Heart right ventricle (tissue), 16 donors: ENCODE measurements around the gene SLC29A1. TPM values are rescaled to one million over a fixed set of nuclear protein-coding genes. Genes with fewer than 3 reads are reported as not detected.
A peak's percentile ranks its signal among the peaks of the same experiment; 100 is the strongest.

Experiments
- ATAC-seq, 8 donors: fragments of 200-7000 bp; cut with Tn5 transposase; one replicate each; pipeline ENCODE4 v1.9.1; 2020; ENCODE audit warnings: mild to moderate bottlenecking in 8 of 8, moderate library complexity in 8 of 8, moderate number of reproducible peaks in 1 of 8
- DNase-seq, 2 donors: peaks; one replicate each; pipeline ENCODE4 v3.0.0-alpha.2; 2020
- H3K27ac ChIP-seq, 10 donors: fragments of 200-600 bp; sonication (generic) in 2 of 10; one replicate each; pipeline versions ENCODE4 v1.5.0 to v1.8.0; 2020 to 2022; ENCODE audit warnings: mild to moderate bottlenecking in 3 of 10
- H3K27me3 ChIP-seq, 7 donors: fragments of 200-600 bp; one replicate each; pipeline ENCODE4 v1.8.0; 2021 to 2022; ENCODE audit warnings: mild to moderate bottlenecking in 2 of 7
- H3K36me3 ChIP-seq, 9 donors: fragments of 200-600 bp; sonication (generic) in 1 of 9; one replicate each; pipeline versions ENCODE4 v1.5.0 to v1.8.0; 2020 to 2022; ENCODE audit warnings: mild to moderate bottlenecking in 2 of 9
- H3K4me1 ChIP-seq, 9 donors: fragments of 200-600 bp; sonication (generic) in 1 of 9; one replicate each; pipeline versions ENCODE4 v1.5.0 to v1.8.0; 2020 to 2022; ENCODE audit warnings: mild to moderate bottlenecking in 4 of 9
- H3K4me3 ChIP-seq, 10 donors: fragments of 200-600 bp; sonication (generic) in 2 of 10; one replicate each; pipeline versions ENCODE4 v1.5.0 to v1.8.0; 2020 to 2022; ENCODE audit warnings: mild to moderate bottlenecking in 7 of 10, moderate library complexity in 2 of 10
- H3K9me3 ChIP-seq, 11 donors: fragments of 200-600 bp in 10 of 11; sonication (generic) in 2 of 11; one replicate each; pipeline versions ENCODE4 v1.5.0 to v1.8.0; 2013 to 2022; ENCODE audit warnings: mild to moderate bottlenecking in 2 of 11, control low read depth in 1 of 11, moderate library complexity in 1 of 11
- WGBS, 2 donors: extraction: QIAGEN DNeasy Blood & Tissue Kit; methylation state at CpG; one replicate each; pipeline ENCODE4 v1.1.7; 2013; ENCODE audit warnings: inconsistent platforms in 1 of 2; 5-methylcytosine and 5-hydroxymethylcytosine counted together
- intact Hi-C, 10 donors: fragments of 100-400 bp; cut with DNase I; formaldehyde crosslinking; loops; one replicate each; pipeline versions ENCODE4 v1.11.1 to v1.14.2; 2022
- polyA plus RNA-seq, 2 donors: library from polyadenylated mRNA; stranded (reverse); fragments of 200-250 nt; gene quantifications; one replicate each; pipeline ENCODE4 v1.2.3, GENCODE V29; 2013
- total RNA-seq, 10 donors: library from RNA; stranded (reverse); fragmentation: NEBNext Ultra II Directional in 3 of 10; extraction: Animal tissue kit (Norgen Biotek cat#: 25700) in 3 of 10; gene quantifications; one replicate each; pipeline versions ENCODE4 v1.2.1 to v1.2.4, GENCODE V29; 2021 to 2023
- TF ChIP-seq, protein P1 (sequence below), 9 donors: fragments of 200-600 bp; sonication (generic) in 2 of 9; IDR thresholded peaks; one replicate each; pipeline versions ENCODE4 v1.5.0 to v1.8.0; 2021 to 2022; ENCODE audit warnings: antibody characterized with exemption in 9 of 9, mild to moderate bottlenecking in 5 of 9, moderate library complexity in 1 of 9
- donor health status: Arrhythmogenic right ventricular cardiomyopathy.
- donor health status: ischemic (EF 13 %, LVEDD 7.1; RV severe dilation, severe dysfunction).
- donor health status: healthy with polysubstance abuse.
- donor health status: DM: no; HTN: yes; CAD: no.
- donor health status: DM: no; HTN: no; CAD: no.
- donor health status: ischemic (EF 25% LVEDD 6.9; RV normal size, moderate dysfunction).
- donor health status: ischemic (EF 25% LVEDD 5.7; RV mildly dilated, moderate dysfunction).
- donor health status: healthy.
- donor health status: DM: yes; HTN: yes; CAD: no.
- donor health status: Ischemic cardiomyopathy.
- donor health status: ischemic (EF 35%, LVEDD 5.7; RV mildly dilated, moderate dysfunction).
- donor health status: nonischemic (EF 11% LVEDD 7.7; RV severe dilation, severe dysfunction).
- donor health status: DM: yes; HTN: yes; CAD: no.
- donor health status: PGD.
- donor health status: ischemic (EF 29% LVEDD 5.4; RV normal size, mild dysfunction).
- donor health status: nonischemic (EF 23%, LVEDD 6.1; RV moderate dilation, normal function).

Gene SLC29A1
- total and polyA plus RNA-seq, 12 donors, result 46.3 to 198 (median 136) TPM

DNA sequence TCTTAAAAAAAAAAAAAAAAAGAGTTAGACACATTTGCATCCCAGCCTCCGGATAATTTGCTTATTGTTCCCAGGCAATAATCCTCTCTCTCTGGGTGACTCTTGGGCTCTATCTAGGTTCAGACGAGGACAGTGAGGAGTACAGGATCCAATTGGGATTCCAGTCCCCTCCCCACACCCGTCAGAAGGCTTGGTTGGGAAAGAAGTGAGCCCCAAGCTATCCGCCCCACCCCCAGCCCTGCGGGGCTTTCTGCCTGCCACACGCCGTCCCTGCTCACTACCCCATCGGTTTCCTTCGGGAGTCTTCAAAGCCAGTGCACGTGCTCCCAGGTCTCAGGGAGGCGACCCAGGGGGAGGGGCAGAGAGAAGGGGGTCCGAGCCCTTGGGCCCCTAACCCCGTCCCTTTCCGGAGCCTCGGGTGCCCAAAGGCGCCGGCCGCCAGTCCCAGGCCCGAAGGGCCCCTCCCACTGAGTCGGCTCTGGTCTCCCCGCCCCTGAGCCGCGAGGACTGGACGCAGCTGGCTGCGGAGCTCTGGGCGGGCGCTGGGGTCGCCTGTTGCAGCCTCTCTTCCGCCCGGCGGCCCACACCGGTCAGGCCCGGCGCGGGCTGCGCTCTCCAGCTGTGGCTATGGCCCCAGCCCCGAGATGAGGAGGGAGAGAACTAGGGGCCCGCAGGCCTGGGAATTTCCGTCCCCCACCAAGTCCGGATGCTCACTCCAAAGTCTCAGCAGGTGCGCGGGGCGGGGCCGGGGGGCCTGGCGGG lies 4.2 kb upstream of the SLC29A1 start:
- intact Hi-C loops, result loop anchor here in 3 of 10 donors (5.0 kb wide), 1 partner anchor 47 kb away; no protein-coding TSS in a partner anchor
- Histone ChIP-seq H3K9me3 (no peaks in the 10 kb centered on the region), H3K27me3 (no peaks in the 10 kb centered on the region), H3K4me1 (peaks cover 23 to 81% (median 71%) of the 10 kb centered on the region in 9 donors), H3K4me3 (peak overlapping the region; percentile 38 to 70 (median 57)), H3K36me3 (no peaks in the 10 kb centered on the region), H3K27ac (peak overlapping the region; percentile 68 to 98 (median 93))
- TF ChIP-seq, protein P1, sequence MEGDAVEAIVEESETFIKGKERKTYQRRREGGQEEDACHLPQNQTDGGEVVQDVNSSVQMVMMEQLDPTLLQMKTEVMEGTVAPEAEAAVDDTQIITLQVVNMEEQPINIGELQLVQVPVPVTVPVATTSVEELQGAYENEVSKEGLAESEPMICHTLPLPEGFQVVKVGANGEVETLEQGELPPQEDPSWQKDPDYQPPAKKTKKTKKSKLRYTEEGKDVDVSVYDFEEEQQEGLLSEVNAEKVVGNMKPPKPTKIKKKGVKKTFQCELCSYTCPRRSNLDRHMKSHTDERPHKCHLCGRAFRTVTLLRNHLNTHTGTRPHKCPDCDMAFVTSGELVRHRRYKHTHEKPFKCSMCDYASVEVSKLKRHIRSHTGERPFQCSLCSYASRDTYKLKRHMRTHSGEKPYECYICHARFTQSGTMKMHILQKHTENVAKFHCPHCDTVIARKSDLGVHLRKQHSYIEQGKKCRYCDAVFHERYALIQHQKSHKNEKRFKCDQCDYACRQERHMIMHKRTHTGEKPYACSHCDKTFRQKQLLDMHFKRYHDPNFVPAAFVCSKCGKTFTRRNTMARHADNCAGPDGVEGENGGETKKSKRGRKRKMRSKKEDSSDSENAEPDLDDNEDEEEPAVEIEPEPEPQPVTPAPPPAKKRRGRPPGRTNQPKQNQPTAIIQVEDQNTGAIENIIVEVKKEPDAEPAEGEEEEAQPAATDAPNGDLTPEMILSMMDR (IDR thresholded peaks at IDR 0.05), result no peak
- ATAC-seq (peak; percentile 67 to 85 (median 75)), DNase-seq (peak; percentile 88 to 89)
- 1% methylated on average over 45 of the region's 45 CpGs for WGBS, 2 donors

DNA sequence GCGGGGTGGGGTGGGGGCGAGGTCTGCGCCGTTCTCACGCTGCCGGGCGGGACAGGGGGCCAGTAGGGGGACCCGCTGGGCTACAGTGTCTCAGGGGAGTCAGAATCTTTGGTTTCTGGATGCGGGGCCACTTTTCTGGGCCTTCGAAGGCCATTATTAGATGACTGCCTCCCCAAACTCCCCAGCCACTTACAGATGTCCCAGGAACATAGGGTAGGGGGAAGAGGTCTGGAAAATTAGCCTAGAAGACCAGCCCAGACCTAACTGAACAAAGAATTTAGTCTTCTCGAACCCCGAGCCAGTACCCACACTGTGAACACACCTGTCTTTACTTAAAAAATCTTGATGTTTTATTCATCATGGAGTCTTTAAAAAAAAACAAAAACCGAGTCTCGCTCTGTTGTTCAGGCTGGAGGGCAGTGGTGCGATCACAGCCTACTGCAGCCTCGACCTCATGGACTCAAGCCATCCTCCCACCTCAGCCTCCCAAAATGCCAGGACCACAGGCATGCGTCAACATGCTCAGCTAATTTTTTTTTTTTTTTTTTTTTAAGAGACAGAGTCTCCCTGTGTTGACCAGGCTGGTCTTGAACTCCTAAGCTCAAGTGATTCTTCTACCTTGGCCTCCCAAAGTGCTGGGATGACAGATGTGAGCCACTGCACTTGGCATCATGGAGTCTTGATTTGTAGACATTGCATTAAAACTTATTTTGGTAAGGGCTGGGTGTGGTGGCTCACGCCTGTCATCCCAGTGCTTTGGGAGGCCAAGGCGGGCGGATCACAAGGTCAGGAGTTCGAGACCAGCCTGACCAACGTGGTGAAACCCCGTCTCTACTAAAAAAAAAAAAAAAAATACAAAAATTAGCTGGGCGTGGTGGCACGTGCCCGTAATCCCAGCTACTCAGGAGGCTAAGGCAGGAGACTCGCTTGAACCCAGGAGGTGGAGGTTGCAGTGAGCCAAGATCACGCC lies 3.3 kb upstream of the SLC29A1 start:
- no peaks in the 10 kb centered on the region for H3K36me3 ChIP-seq
- ATAC-seq (no peak), DNase-seq (no peak)
- H3K4me3 ChIP-seq, result peak overlapping the region; percentile 38 to 70 (median 57)
- no peaks in the 10 kb centered on the region for H3K27me3 ChIP-seq
- H3K27ac ChIP-seq, result peak overlapping the region; percentile 88 to 98 (median 94)
- H3K9me3 ChIP-seq, result no peaks in the 10 kb centered on the region
- WGBS, 2 donors, result 51 to 54% methylated on average over 28 of the region's 28 CpGs
- intact Hi-C loops, result loop anchor here in 5 of 10 donors (2.0 to 10.0 kb wide), 4 partner anchors 15 to 445 kb away; partner anchors contain the start of genes SLC35B2 (in 1 of the 5) and VEGFA (in 1 of the 5)
- H3K4me1 ChIP-seq, result peaks cover 29 to 90% (median 80%) of the 10 kb centered on the region in 9 donors
- TF ChIP-seq, protein P1 (IDR thresholded peaks at IDR 0.05), result peak in 3 of 9 donors; percentile 9 to 16 (median 11)

DNA sequence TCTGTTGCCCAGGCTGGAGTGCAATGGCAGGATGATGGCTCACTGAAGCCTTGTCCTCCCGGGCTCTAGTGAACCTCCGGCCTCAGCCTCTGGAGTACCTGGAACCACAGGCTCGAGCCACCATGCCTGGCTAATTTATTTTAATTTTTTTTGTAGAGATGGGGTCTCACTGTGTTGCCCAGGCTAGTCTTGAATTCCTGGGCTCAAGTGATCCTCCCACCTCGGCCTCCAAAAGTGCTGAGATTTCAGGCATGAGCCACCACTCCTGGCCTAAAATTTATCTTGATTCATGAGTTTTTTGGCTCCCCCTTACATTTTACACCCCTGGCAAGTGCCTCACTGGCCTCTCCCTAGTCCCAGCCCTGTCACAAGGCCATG lies 2.5 kb upstream of the SLC29A1 start:
- no peaks in the 10 kb centered on the region for H3K9me3 ChIP-seq
- H3K27me3 ChIP-seq, result no peaks in the 10 kb centered on the region
- H3K4me1 ChIP-seq, result peaks cover 35 to 97% (median 88%) of the 10 kb centered on the region in 9 donors
- WGBS, 2 donors, result 61 to 75% methylated on average over 4 of the region's 4 CpGs
- no peaks in the 10 kb centered on the region for H3K36me3 ChIP-seq
- no peak for DNase-seq
- peak overlapping the region in 1 of 10 donors; percentile 87 for H3K4me3 ChIP-seq
- intact Hi-C loops, result loop anchor here in 3 of 10 donors (1.0 to 10.0 kb wide), 4 partner anchors 13 to 446 kb away; partner anchors contain the start of genes SLC35B2 (in 1 of the 3) and VEGFA (in 1 of the 3)
- TF ChIP-seq, protein P1 (IDR thresholded peaks at IDR 0.05), result no peak
- ATAC-seq, result no peak
- peak overlapping the region; percentile 82 to 98 (median 94) for H3K27ac ChIP-seq
